COLO829 (cell line): ENCODE data around the gene ME3.

Experiments
- DNase-seq: peaks from one replicate; pipeline ENCODE4 v3.0.0; 2012; ENCODE audit warnings: low spot score

The ME3 gene

GRCh38 chr11:86487671-86488070, 184.7 kb downstream of the ME3 start:
- DNase-seq, result no peak

- no peak for DNase-seq
Measured at GRCh38 chr11:86486261-86487030, 186.0 kb downstream of the ME3 start.

- no peak for DNase-seq
Measured at GRCh38 chr11:86484795-86485166, 187.6 kb downstream of the ME3 start.

GRCh38 chr11:86483940-86484794, 188.2 kb downstream of the ME3 start:
- peak; percentile 94 for DNase-seq

- no peak for DNase-seq
Measured at GRCh38 chr11:86483610-86483939, 188.8 kb downstream of the ME3 start.

GRCh38 chr11:86482692-86483091, 189.7 kb downstream of the ME3 start:
- DNase-seq, result no peak

GRCh38 chr11:86481399-86481798, 191.0 kb downstream of the ME3 start:
- no peak for DNase-seq

- DNase-seq, result no peak
Measured at GRCh38 chr11:86478348-86478747, 194.1 kb downstream of the ME3 start.

- DNase-seq, result no peak
Measured at GRCh38 chr11:86477495-86478155, 194.8 kb downstream of the ME3 start.

GRCh38 chr11:86476109-86476861, 196.1 kb downstream of the ME3 start:
- no peak for DNase-seq

- DNase-seq, result no peak
Measured at GRCh38 chr11:86475027-86475426, 197.4 kb downstream of the ME3 start.

- DNase-seq, result no peak
Measured at GRCh38 chr11:86473991-86474833, 198.2 kb downstream of the ME3 start.

- no peak for DNase-seq
Measured at GRCh38 chr11:86469491-86470388, 202.7 kb downstream of the ME3 start.

- DNase-seq, result no peak
Measured at GRCh38 chr11:86468169-86468568, 204.2 kb downstream of the ME3 start.

GRCh38 chr11:86464509-86465221, 207.8 kb downstream of the ME3 start:
- no peak for DNase-seq

GRCh38 chr11:86463955-86464354, 208.5 kb downstream of the ME3 start:
- DNase-seq, result no peak

GRCh38 chr11:86463120-86463519, 209.3 kb downstream of the ME3 start:
- DNase-seq, result no peak

GRCh38 chr11:86461892-86462291, 210.5 kb downstream of the ME3 start:
- DNase-seq, result no peak
